ENCODE data around the gene ACSM2B.
"Not testable (repeated sequence)": the region's sequence is repeated elsewhere in the genome, so short reads cannot be mapped to it uniquely, and the experiment has no call there.

Gene ACSM2B

GRCh38 chr16:20576145-20576544 is at the start of gene ACSM2B:
Gene ACSM2B, minus strand, starts transcription at chr16:20576367. Its CDS starts 11,522 bp downstream, at chr16:20564845.
- not testable (repeated sequence) for DNase-seq

GRCh38 chr16:20624882-20625807 is 49.0 kb upstream of the ACSM2B start:
- no peak for DNase-seq

GRCh38 chr16:20624205-20624604 is 48.0 kb upstream of the ACSM2B start:
- DNase-seq = no peak

- DNase-seq = no peak
Measured at GRCh38 chr16:20622498-20622870, 46.3 kb upstream of the ACSM2B start.

GRCh38 chr16:20621406-20621805 is 45.2 kb upstream of the ACSM2B start:
- no peak for DNase-seq

GRCh38 chr16:20620770-20621169 is 44.6 kb upstream of the ACSM2B start:
- no peak for DNase-seq

GRCh38 chr16:20620003-20620402 is 43.8 kb upstream of the ACSM2B start:
- no peak for DNase-seq

- DNase-seq = no peak
Measured at GRCh38 chr16:20617271-20617670, 41.1 kb upstream of the ACSM2B start.

GRCh38 chr16:20614186-20615141 is 38.3 kb upstream of the ACSM2B start:
- no peak for DNase-seq

GRCh38 chr16:20613481-20614185 is 37.5 kb upstream of the ACSM2B start:
- no peak for DNase-seq

GRCh38 chr16:20612551-20613480 is 36.6 kb upstream of the ACSM2B start:
- no peak for DNase-seq

GRCh38 chr16:20611975-20612481 is 35.9 kb upstream of the ACSM2B start:
- DNase-seq = no peak

- no peak for DNase-seq
Measured at GRCh38 chr16:20611350-20611902, 35.3 kb upstream of the ACSM2B start.

- DNase-seq = no peak
Measured at GRCh38 chr16:20610892-20611349, 34.8 kb upstream of the ACSM2B start.

GRCh38 chr16:20610211-20610891 is 34.2 kb upstream of the ACSM2B start:
- DNase-seq = no peak

- DNase-seq = not testable (repeated sequence)
Measured at GRCh38 chr16:20602205-20602604, 26.0 kb upstream of the ACSM2B start.

- not testable (repeated sequence) for DNase-seq
Measured at GRCh38 chr16:20599475-20599874, 23.3 kb upstream of the ACSM2B start.

GRCh38 chr16:20598832-20599469 is 22.8 kb upstream of the ACSM2B start:
- no peak for DNase-seq

- not testable (repeated sequence) for DNase-seq
Measured at GRCh38 chr16:20595694-20596093, 19.5 kb upstream of the ACSM2B start.

- not testable (repeated sequence) for DNase-seq
Measured at GRCh38 chr16:20595068-20595467, 18.9 kb upstream of the ACSM2B start.
